IMR-90 (cell line): ENCODE data around the gene SH3BP2. TPM values are rescaled to one million over a fixed set of nuclear protein-coding genes. Genes with fewer than 3 reads are reported as not detected.
A peak's percentile ranks its signal among the peaks of the same experiment; 100 is the strongest.

ENCODE experiments used
- ATAC-seq: fragments of 200-7000 bp; cut with Tn5 transposase; 2 replicates; pipeline ENCODE4 v1.9.1; 2020; ENCODE audit warnings: low read depth, mild to moderate bottlenecking, moderate library complexity
- BruUV-seq: library from RNA; stranded (reverse); fragments of 400-500 nt; replicated peaks from 2 replicates; lab custom pipeline; 2021; lab: Mats Ljungman, UMichigan
- CTCF ChIA-PET: fragments of 300-600 bp; formaldehyde crosslinking; extraction: SDS; loops from one replicate; lab custom pipeline; 2021; ENCODE audit warnings: antibody characterized with exemption; lab: Yijun Ruan, JAX
- POLR2A ChIA-PET: fragments of 300-600 bp; sonication (Branson Sonifier 250); formaldehyde crosslinking; loops from one replicate; lab custom pipeline; 2022; ENCODE audit warnings: antibody characterized with exemption; ENCODE audit not compliant: unreplicated experiment; lab: Charles Lee
- DNase-seq: peaks from one replicate; pipeline ENCODE4 v3.0.0; 2013
- H2AFZ ChIP-seq: replicated peaks from 2 replicates; pipeline ENCODE3; 2013; ENCODE audit warnings: low read length, mild to moderate bottlenecking; ENCODE audit not compliant: poor library complexity
- H2AK5ac ChIP-seq: 2 replicates; pipeline ENCODE4 v1.6.1; 2013; ENCODE audit warnings: low read depth, low read length, inconsistent platforms
- H2AK9ac ChIP-seq: replicated peaks from 2 replicates; pipeline ENCODE3; 2013; ENCODE audit warnings: mild to moderate bottlenecking, low read depth, low read length, moderate library complexity; ENCODE audit not compliant: poor library complexity
- H2BK120ac ChIP-seq: 2 replicates; pipeline ENCODE4 v1.6.1; 2013; ENCODE audit warnings: low read depth, low read length, inconsistent platforms
- H2BK15ac ChIP-seq: 3 replicates; pipeline ENCODE4 v1.6.1; 2013; ENCODE audit warnings: low read depth, low read length, inconsistent platforms
- H2BK20ac ChIP-seq: 2 replicates; pipeline ENCODE4 v1.6.1; 2013; ENCODE audit warnings: low read depth, mild to moderate bottlenecking, inconsistent platforms, low read length, moderate library complexity
- H2BK5ac ChIP-seq: 2 replicates; pipeline ENCODE4 v1.6.1; 2013; ENCODE audit warnings: mild to moderate bottlenecking, low read depth, low read length, inconsistent platforms; ENCODE audit not compliant: poor library complexity, severe bottlenecking
- H3K14ac ChIP-seq: replicated peaks from 2 replicates; pipeline ENCODE4 v1.6.1; 2013; ENCODE audit warnings: low read depth, low read length, inconsistent platforms
- H3K18ac ChIP-seq: 2 replicates; pipeline ENCODE4 v1.6.1; 2013; ENCODE audit warnings: low read depth, low read length, control low read depth
- H3K23ac ChIP-seq: 2 replicates; pipeline ENCODE4 v1.6.1; 2013; ENCODE audit warnings: low read depth, low read length, inconsistent platforms
- H3K27ac ChIP-seq: 2 replicates; pipeline ENCODE4 v1.5.1; 2013; ENCODE audit warnings: mild to moderate bottlenecking, control low read depth, low read length; ENCODE audit not compliant: insufficient read depth
- H3K27me3 ChIP-seq: 2 replicates; pipeline ENCODE4 v1.6.1; 2013; ENCODE audit warnings: low read length; ENCODE audit not compliant: control insufficient read depth, insufficient read depth
- H3K36me3 ChIP-seq: 2 replicates; pipeline ENCODE4 v1.6.1; 2013; ENCODE audit warnings: low read length, mixed read lengths; ENCODE audit not compliant: control insufficient read depth, insufficient read depth
- H3K4ac ChIP-seq: 2 replicates; pipeline ENCODE4 v1.6.1; 2013; ENCODE audit warnings: low read depth, low read length, inconsistent platforms
- H3K4me1 ChIP-seq: 2 replicates; pipeline ENCODE4 v1.6.1; 2013; ENCODE audit warnings: low read length, mixed read lengths; ENCODE audit not compliant: control insufficient read depth, insufficient read depth
- H3K4me2 ChIP-seq: 2 replicates; pipeline ENCODE4 v1.6.1; 2013; ENCODE audit warnings: low read depth, mild to moderate bottlenecking, control low read depth, low read length, moderate library complexity
- H3K4me3 ChIP-seq: 2 replicates; pipeline ENCODE4 v1.5.1; 2013; ENCODE audit warnings: low read depth, mild to moderate bottlenecking, control low read depth, low read length, moderate library complexity; ENCODE audit not compliant: insufficient read depth
- H3K56ac ChIP-seq: 2 replicates; pipeline ENCODE4 v1.6.1; 2013; ENCODE audit warnings: low read length, inconsistent platforms; ENCODE audit not compliant: insufficient read depth; ENCODE audit errors: extremely low read depth
- H3K79me1 ChIP-seq, 2 experiments: 2 replicates each; pipeline ENCODE4 v1.6.1; 2013; ENCODE audit warnings: low read length in 2 of 2, inconsistent platforms in 1 of 2, low read depth in 1 of 2
- H3K9ac ChIP-seq: 2 replicates; pipeline ENCODE4 v1.6.1; 2013; ENCODE audit warnings: low read depth, low read length, control low read depth
- H3K9me1 ChIP-seq: 2 replicates; pipeline ENCODE4 v1.6.1; 2013; ENCODE audit warnings: low read length, inconsistent platforms; ENCODE audit not compliant: insufficient read depth
- H3K9me3 ChIP-seq: 2 replicates; pipeline ENCODE4 v1.6.1; 2013; ENCODE audit warnings: low read length; ENCODE audit not compliant: control insufficient read depth, insufficient read depth
- H4K20me1 ChIP-seq: 2 replicates; pipeline ENCODE4 v1.6.1; 2013; ENCODE audit warnings: low read length, inconsistent platforms; ENCODE audit not compliant: insufficient read depth
- H4K5ac ChIP-seq: 2 replicates; pipeline ENCODE4 v1.6.1; 2013; ENCODE audit warnings: mild to moderate bottlenecking, low read depth, low read length, control low read depth
- H4K8ac ChIP-seq, 2 experiments: 2 replicates each; pipeline ENCODE4 v1.6.1; 2013; ENCODE audit warnings: low read depth in 2 of 2, low read length in 2 of 2, control low read depth in 1 of 2, inconsistent platforms in 1 of 2
- H4K91ac ChIP-seq: 2 replicates; pipeline ENCODE4 v1.6.1; 2013; ENCODE audit warnings: low read depth, low read length, inconsistent platforms; ENCODE audit not compliant: insufficient read depth
- BHLHE40 ChIP-seq: fragments of 150-350 bp; IDR thresholded peaks from 2 replicates; pipeline ENCODE4 v1.6.1; 2016; ENCODE audit warnings: mild to moderate bottlenecking, low read depth, low read length
- CEBPB ChIP-seq: IDR thresholded peaks from 2 replicates; pipeline ENCODE4 v1.6.1; 2012; ENCODE audit warnings: low read depth, low read length, improper control_type of control experiment
- CHD1 ChIP-seq: IDR thresholded peaks from 2 replicates; pipeline ENCODE4 v1.6.1; 2012; ENCODE audit warnings: low read depth, low read length, improper control_type of control experiment
- CTCF ChIP-seq: conservative IDR thresholded peaks from 2 replicates; pipeline ENCODE4 v1.5.1; 2012; ENCODE audit warnings: mild to moderate bottlenecking, low read depth, low read length, improper control_type of control experiment
- ELK1 ChIP-seq: fragments of 150-350 bp; IDR thresholded peaks from 2 replicates; pipeline ENCODE4 v1.6.1; 2016; ENCODE audit warnings: low read depth, mild to moderate bottlenecking, low read length, moderate library complexity, borderline replicate concordance
- FOS ChIP-seq: fragments of 150-350 bp; IDR thresholded peaks from 2 replicates; pipeline ENCODE4 v1.6.1; 2016; ENCODE audit warnings: low read depth, low read length
- MAFK ChIP-seq: IDR thresholded peaks from 2 replicates; pipeline ENCODE4 v1.6.1; 2012; ENCODE audit warnings: low read depth, low read length, improper control_type of control experiment
- MAZ ChIP-seq: IDR thresholded peaks from 2 replicates; pipeline ENCODE4 v1.6.1; 2012; ENCODE audit warnings: low read depth, mild to moderate bottlenecking, low read length, improper control_type of control experiment, moderate library complexity, borderline replicate concordance
- MXI1 ChIP-seq: IDR thresholded peaks from 2 replicates; pipeline ENCODE4 v1.6.1; 2012; ENCODE audit warnings: low read depth, mild to moderate bottlenecking, low read length, moderate library complexity, borderline replicate concordance
- NFE2L2 ChIP-seq: fragments of 150-350 bp; IDR thresholded peaks from 2 replicates; pipeline ENCODE4 v1.6.1; 2016; ENCODE audit warnings: low read depth, mild to moderate bottlenecking, low read length
- POLR2A ChIP-seq: IDR thresholded peaks from 2 replicates; pipeline ENCODE4 v1.6.1; 2012; ENCODE audit warnings: mild to moderate bottlenecking, low read depth, low read length
- RAD21 ChIP-seq: IDR thresholded peaks from 2 replicates; pipeline ENCODE4 v1.6.1; 2012; ENCODE audit warnings: low read length, improper control_type of control experiment
- RCOR1 ChIP-seq: IDR thresholded peaks from 2 replicates; pipeline ENCODE4 v1.6.1; 2012; ENCODE audit warnings: mild to moderate bottlenecking, low read length, improper control_type of control experiment; ENCODE audit not compliant: insufficient replicate concordance
- RFX5 ChIP-seq: IDR thresholded peaks from 2 replicates; pipeline ENCODE4 v1.8.0; 2012; ENCODE audit warnings: low read depth, mild to moderate bottlenecking, low read length, moderate library complexity
- SMC3 ChIP-seq: fragments of 150-350 bp; IDR thresholded peaks from 2 replicates; pipeline ENCODE4 v1.6.1; 2016; ENCODE audit warnings: low read depth, mild to moderate bottlenecking, antibody characterized with exemption, low read length, moderate library complexity
- USF2 ChIP-seq: fragments of 150-350 bp; IDR thresholded peaks from 2 replicates; pipeline ENCODE4 v1.6.1; 2017; ENCODE audit warnings: mild to moderate bottlenecking, antibody characterized with exemption, low read length, low read depth
- WGBS, 2 experiments: methylation state at CpG; one replicate each; pipeline versions ENCODE4 v1.1.5 to v1.1.7; 2013; ENCODE audit warnings: missing lambda C conversion rate in 2 of 2; ENCODE audit not compliant: insufficient read length in 1 of 2; ENCODE audit errors: extremely low coverage in 2 of 2; 5-methylcytosine and 5-hydroxymethylcytosine counted together
- dilution Hi-C: fragments of 300-500 bp; cut with HindIII; formaldehyde crosslinking; loops from one replicate; pipeline ENCODE4 v1.14.3; 2018; ENCODE audit warnings: low sequenced_read_pairs; ENCODE audit not compliant: unreplicated experiment
- in situ Hi-C: fragments of 300-500 bp; cut with MboI; formaldehyde crosslinking; loops from 3 replicates; pipeline ENCODE4 v1.14.3; 2019; ENCODE audit warnings: low sequenced_read_pairs, inconsistent platforms, mixed read lengths
- intact Hi-C: fragments of 100-400 bp; cut with micrococcal nuclease; formaldehyde crosslinking; loops from 2 replicates; pipeline ENCODE4 v1.10.0; 2022
- polyA plus RNA-seq, 3 experiments: library from polyadenylated mRNA; depleted of rRNA; stranded (reverse); fragments of >200 nt; gene quantifications; 2 replicates each; pipeline ENCODE4 v1.2.3, GENCODE V29; 2012; ENCODE audit warnings: low replicate concordance in 1 of 3
- total RNA-seq: library from RNA; depleted of rRNA; stranded (reverse); fragments of >200 nt; gene quantifications from 2 replicates; pipeline ENCODE4 v1.2.3, GENCODE V29; 2012

Gene SH3BP2
- total and polyA plus RNA-seq, 2 of the 4 experiments (the other 2 are of a cell fraction) = 9.0 to 37.2 TPM

- peaks cover 37% of the 10 kb centered on the region for H3K9me1 ChIP-seq
- H3K18ac ChIP-seq = no peak overlapping the region
- ATAC-seq (no peak), DNase-seq (no peak)
- intact Hi-C loops (no loop called here), dilution Hi-C loops (no loop called here), in situ Hi-C loops (no loop called here)
- no peaks in the 10 kb centered on the region for H3K9me3 ChIP-seq
- ChIA-PET CTCF (no interaction called here), POLR2A (interaction anchor here (0.6 kb wide), 1 partner anchor 107 kb away, joined by 4 read pairs; no protein-coding TSS in a partner anchor)
- H3K79me1 ChIP-seq = peaks cover 32 to 78% of the 10 kb centered on the region in 2 experiments
- no CpG with 5 or more reads among the region's 2 CpGs for WGBS, 2 experiments
- peaks cover 19% of the 10 kb centered on the region for H3K4me1 ChIP-seq
- H3K36me3 ChIP-seq = peaks cover 4% of the 10 kb centered on the region; the same call in 1 of the 2 replicates
- H3K4ac ChIP-seq = no peak overlapping the region
- no peak overlapping the region for H2AFZ ChIP-seq
- no peak overlapping the region for H2BK5ac ChIP-seq
- H2BK15ac ChIP-seq = no peak overlapping the region
- H2BK120ac ChIP-seq = no peak overlapping the region
- no peak overlapping the region for H4K8ac ChIP-seq
- H4K5ac ChIP-seq = no peak overlapping the region
- peak overlapping the region; percentile 55; the same call in 1 of the 2 replicates for H3K23ac ChIP-seq
- H3K4me2 ChIP-seq = no peak overlapping the region
- H3K14ac ChIP-seq = peak overlapping the region; percentile 47; the same call in 1 of the 2 replicates
- H2BK20ac ChIP-seq = no peak overlapping the region
- H3K27ac ChIP-seq = no peak overlapping the region
- no peak overlapping the region for H4K91ac ChIP-seq
- H2AK9ac ChIP-seq = no peak overlapping the region
- H3K56ac ChIP-seq = no peak overlapping the region
- H3K9ac ChIP-seq = no peak overlapping the region
- no peak overlapping the region for H2AK5ac ChIP-seq
- peaks cover 68% of the 10 kb centered on the region for H4K20me1 ChIP-seq
- no peaks in the 10 kb centered on the region for H3K27me3 ChIP-seq
- TF ChIP-seq CEBPB (no peak), MAZ (no peak), USF2 (no peak), ELK1 (no peak), BHLHE40 (no peak), RCOR1 (no peak), MAFK (no peak), SMC3 (no peak), CTCF (no peak), RFX5 (no peak), RAD21 (no peak), MXI1 (no peak), NFE2L2 (no peak), FOS (no peak), CHD1 (no peak), POLR2A (no peak)
- no TSS peak for BruUV-seq
- H3K4me3 ChIP-seq = no peak overlapping the region
Observed at GRCh38 chr4:2871911-2872310, 79.0 kb downstream of the SH3BP2 start.
